Right ventricle myocardium inferior (tissue), 1 donor: ENCODE measurements around the gene G2E3. TPM values are rescaled to one million over a fixed set of nuclear protein-coding genes. Genes with fewer than 3 reads are reported as not detected.
"Not testable (repeated sequence)": the region's sequence is repeated elsewhere in the genome, so short reads cannot be mapped to it uniquely, and the experiment has no call there.

ENCODE experiments used
- ATAC-seq: fragments of 200-7000 bp; cut with Tn5 transposase; one replicate; pipeline ENCODE4 v1.9.1; 2020; ENCODE audit warnings: mild to moderate bottlenecking, moderate library complexity
- DNase-seq: peaks from one replicate; pipeline ENCODE4 v3.0.0; 2021; ENCODE audit errors: missing footprints
- intact Hi-C: fragments of 100-400 bp; cut with DNase I; formaldehyde crosslinking; loops from one replicate; pipeline ENCODE4 v1.11.0; 2022
- total RNA-seq: library from RNA; stranded (reverse); fragmentation: NEBNext Ultra II Directional; extraction: Animal tissue kit (Norgen Biotek cat#: 25700); gene quantifications from one replicate; pipeline ENCODE4 v1.2.1, GENCODE V29; 2021
- donor health status: DM: no; HTN: yes; CAD: no; lungs with severe emphysema.

Gene G2E3
- total RNA-seq, 1 donor from 2014 or later = 6.9 TPM

GRCh38 chr14:30630248-30630647 is 71.3 kb downstream of the G2E3 start:
- DNase-seq (no peak), ATAC-seq (no peak)
- intact Hi-C loops = no loop called here

DNA sequence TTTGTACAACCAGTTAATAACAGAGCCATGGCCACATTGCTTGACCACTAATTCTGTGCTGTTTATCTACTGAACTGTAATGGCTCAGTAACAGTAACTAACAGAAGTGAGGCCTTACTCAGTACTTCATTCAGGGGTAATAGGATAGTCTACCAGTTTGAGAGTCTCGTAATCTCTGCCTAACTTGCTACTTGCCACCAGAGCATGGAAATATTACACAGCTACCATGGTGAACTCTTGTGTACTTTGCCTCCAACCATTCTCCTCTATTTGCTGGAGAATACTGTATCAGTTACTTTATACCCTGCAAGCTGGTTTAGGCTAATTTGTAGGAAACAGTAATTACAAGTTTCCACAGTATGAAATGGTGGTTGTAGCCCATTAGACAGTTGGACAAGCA is 73.8 kb downstream of the G2E3 start:
- DNase-seq = no peak
- no peak for ATAC-seq
- intact Hi-C loops = no loop called here

- DNase-seq = no peak
- ATAC-seq = no peak
- intact Hi-C loops = no loop called here
Observed at GRCh38 chr14:30638926-30639325, 80.0 kb downstream of the G2E3 start.

DNA sequence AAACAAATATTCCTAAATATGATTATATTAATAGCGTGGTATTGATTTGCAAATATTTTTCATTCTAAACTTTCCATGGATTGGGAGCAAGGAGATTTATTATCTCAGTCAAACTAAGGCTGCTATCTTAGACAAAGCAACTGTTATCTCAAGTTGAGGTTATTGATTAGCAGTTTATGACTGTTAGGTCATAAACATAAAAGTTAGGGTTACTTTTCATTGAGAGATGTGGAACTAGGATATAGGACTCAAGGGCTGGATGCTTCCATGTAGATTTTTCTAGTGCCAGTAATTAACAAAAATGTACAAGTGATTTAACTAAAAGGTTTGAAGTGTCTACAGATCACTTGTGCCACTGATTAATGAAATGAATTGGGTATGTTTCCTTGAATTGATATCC is 82.2 kb downstream of the G2E3 start:
- intact Hi-C loops = no loop called here
- ATAC-seq (no peak), DNase-seq (no peak)

DNA sequence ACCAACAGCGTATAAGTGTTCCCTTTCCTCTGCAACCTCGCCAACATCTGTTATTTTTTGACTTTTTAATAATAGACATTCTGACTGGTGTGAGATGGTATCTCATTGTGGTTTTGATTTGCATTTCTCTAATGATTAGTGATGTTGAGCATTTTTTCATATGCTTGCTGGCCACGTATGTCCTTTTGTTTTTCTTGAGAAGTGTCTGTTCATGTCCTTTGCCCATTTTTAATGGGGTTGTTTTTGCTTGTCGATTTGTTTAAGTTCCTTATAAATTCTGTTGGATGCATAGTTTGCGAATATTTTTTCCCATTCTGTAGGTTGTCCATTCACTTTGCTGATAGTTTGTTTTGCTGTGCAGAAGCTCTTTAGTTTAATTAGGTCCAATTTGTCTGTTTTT is 85.5 kb downstream of the G2E3 start:
- intact Hi-C loops, ATAC-seq, DNase-seq: not testable (repeated sequence)

DNA sequence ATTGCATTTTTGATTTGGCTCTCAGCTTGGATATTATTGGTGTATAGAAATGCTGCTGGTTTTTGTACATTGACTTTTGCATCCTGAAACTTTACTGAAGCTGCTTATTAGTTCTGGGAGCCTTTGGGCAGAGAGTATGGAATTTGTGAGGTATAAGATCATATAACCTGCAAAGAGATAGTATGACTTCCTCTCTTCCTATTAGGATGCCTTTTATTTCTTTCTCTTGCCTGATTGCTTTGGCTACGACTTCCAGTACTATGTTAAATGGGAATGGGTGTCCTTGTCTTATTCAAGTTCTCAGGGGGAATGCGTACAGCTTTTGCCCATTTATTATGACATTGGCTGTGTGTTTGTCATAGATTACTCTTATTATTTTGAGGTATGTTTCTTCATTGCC is 86.6 kb downstream of the G2E3 start:
- DNase-seq = no peak
- no peak for ATAC-seq
- intact Hi-C loops = no loop called here

DNA sequence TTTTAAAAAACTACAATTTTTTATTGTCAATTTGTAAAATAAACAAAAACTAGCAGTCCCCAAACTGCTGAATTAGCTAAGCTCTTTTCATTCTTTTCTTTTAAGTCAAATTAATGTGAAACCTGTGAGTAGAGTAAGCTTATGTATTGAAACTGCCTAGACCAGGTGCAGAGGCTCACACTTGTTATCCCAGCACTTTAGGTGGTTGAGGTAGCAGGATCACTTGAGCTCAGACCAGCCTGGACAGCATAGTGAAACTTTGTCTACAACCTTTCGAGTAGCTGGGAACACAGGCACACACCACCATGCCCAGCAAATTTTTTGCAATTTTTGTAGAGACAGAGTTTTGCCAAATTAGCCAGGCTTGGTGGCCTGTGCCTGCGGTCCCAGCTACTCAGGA is 89.5 kb downstream of the G2E3 start:
- DNase-seq (no peak), ATAC-seq (no peak)
- intact Hi-C loops = no loop called here

DNA sequence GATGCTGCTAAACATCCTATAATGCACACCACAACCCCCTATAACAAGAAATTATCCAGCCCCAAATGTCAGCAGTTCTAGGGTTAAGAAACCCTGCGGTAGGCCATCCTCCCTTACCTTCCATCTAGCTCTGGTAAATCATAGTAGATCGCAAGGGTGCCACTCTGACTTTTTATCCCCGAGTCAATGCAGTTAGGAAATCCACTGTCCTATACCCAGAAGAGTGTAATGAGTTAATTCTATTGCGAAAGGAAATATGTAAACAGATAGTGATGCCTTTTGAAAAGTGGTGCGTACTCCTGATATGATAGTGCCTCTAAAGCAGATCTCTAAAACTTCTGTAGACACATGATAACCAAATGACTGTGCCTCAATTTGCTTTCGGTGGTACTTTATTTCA is 93.0 kb downstream of the G2E3 start:
- no peak for DNase-seq
- ATAC-seq = no peak
- intact Hi-C loops = no loop called here

- intact Hi-C loops = loop anchor here (5.0 kb wide), 1 partner anchor 242 kb away; no protein-coding TSS in a partner anchor
- no peak for DNase-seq
- no peak for ATAC-seq
Observed at GRCh38 chr14:30655124-30655523, 96.2 kb downstream of the G2E3 start.

DNA sequence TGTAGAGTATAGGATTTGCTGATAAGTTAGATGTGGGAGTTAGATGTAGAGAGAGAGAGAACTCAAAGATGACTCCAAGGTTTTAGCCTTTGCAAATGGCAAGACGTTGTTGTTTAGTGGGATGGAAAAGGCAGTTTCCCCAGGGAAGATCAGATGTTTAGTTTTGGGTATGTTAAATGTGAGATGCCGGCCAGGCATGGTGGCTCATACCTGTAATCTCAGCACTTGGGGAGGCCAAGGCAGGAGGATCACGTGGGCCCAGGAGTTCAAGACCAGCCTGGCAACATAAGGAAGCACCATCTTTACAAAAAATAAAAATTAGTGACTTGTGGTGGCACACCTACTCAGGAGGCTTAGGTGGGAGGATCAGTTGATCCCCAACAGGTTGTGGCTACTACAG is 96.7 kb downstream of the G2E3 start:
- DNase-seq = no peak
- no peak for ATAC-seq
- intact Hi-C loops = loop anchor here (5.0 kb wide), 1 partner anchor 242 kb away; no protein-coding TSS in a partner anchor

DNA sequence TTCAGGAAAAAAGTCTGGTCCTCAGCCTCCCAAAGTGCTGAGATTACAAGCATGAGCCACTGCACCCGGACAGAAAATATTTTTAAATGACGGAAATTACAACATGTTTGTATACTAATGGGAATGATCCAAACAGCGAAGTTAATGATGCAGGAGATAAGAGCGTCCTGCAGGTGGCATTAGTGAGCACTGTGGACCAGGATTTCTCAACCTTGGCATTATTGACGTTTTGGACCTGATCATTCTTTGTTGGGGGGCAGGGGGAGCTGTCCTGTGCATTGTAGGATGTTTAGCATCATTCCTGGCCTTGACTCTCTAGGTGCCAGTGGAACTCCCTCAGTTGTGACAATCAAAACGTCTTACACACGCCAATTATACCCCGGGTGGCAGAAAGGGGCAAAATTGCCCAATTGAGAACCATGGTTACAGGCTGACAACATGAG is 97.3 kb downstream of the G2E3 start:
- ATAC-seq (peak; percentile 46), DNase-seq (no peak)
- intact Hi-C loops = loop anchor here (5.0 kb wide), 1 partner anchor 241 kb away; no protein-coding TSS in a partner anchor

- ATAC-seq (peak; percentile 68), DNase-seq (no peak)
- intact Hi-C loops = loop anchor here (5.0 kb wide), 1 partner anchor 240 kb away; no protein-coding TSS in a partner anchor
Observed at GRCh38 chr14:30657050-30657449, 98.1 kb downstream of the G2E3 start.

DNA sequence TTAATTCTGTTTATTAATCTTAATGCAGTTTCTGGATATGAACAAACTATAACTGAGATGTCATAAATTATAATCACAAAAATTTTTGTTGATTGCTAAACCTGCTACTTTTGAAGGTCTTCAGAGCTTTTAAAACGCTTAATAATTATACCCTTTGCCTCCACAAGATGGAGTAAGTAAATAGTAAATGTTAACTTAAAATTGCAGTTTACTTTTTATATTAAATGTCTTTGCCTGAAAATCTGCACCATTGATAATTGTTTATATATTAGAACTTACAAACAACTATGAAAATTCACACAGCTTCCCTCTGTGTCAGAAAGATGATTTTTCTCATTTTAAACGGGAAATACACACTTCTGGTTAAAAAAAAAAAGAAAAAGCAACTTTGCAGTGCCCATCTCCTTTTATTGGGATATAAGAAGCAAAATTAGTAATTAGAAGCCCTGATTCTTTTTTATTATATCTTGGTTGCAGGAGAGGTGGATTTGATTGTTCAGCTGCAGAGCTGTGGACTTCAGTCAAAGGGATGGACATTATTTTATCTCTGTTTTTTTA is 98.7 kb downstream of the G2E3 start:
- no peak for DNase-seq
- ATAC-seq = no peak
- intact Hi-C loops = loop anchor here (5.0 kb wide), 1 partner anchor 240 kb away; no protein-coding TSS in a partner anchor

- DNase-seq (no peak), ATAC-seq (no peak)
- intact Hi-C loops = loop anchor here (5.0 kb wide), 1 partner anchor 239 kb away; no protein-coding TSS in a partner anchor
Observed at GRCh38 chr14:30658645-30659044, 99.7 kb downstream of the G2E3 start.

DNA sequence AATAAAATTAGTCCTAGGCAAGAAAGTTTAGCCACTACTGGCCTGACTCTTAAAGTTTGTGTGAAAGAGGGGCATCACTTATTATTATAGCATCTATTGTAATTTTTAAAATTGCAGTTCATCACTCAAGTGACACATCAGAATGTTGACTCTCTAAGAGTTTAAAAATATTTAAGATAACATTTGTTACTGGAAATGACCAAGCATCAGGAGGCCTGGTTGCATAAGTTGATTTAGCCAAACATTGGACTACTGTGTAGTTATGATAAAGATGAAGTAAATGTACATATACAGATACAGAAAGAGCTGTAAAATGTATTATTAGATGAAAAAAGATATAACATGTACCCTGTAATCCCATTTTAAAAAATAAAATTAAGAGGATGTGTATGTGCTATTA is 110.6 kb downstream of the G2E3 start:
- no peak for ATAC-seq
- intact Hi-C loops = no loop called here
- no peak for DNase-seq

Other genes starting within 250 kb of the G2E3 start
- gene SCFD1, start 63.2 kb downstream of the G2E3 start, total RNA-seq = 42.5 TPM